PC-9 (cell line): Measurements from ENCODE around the gene KCNAB2.

ENCODE experiments used
- CTCF ChIP-seq: fragments of 200-600 bp; sonication (generic); conservative IDR thresholded peaks from 2 replicates; pipeline ENCODE4 v1.6.1; 2017; ENCODE audit warnings: mixed run types, antibody characterized with exemption, mild to moderate bottlenecking, moderate library complexity
- EZH2 ChIP-seq: fragments of 200-600 bp; sonication (generic); IDR thresholded peaks from 2 replicates; pipeline ENCODE4 v1.8.0; 2017; ENCODE audit warnings: antibody characterized with exemption, low read depth

- TF ChIP-seq CTCF (no peak), EZH2 (no peak)
Measured at GRCh38 chr1:6106977-6107376, 61.3 kb downstream of the KCNAB2 start.
